Endothelial cell of umbilical vein (primary cell): ENCODE data around the gene CPA1. TPM values are rescaled to one million over a fixed set of nuclear protein-coding genes. Genes with fewer than 3 reads are reported as not detected.

Source experiments
- BruUV-seq: library from RNA; stranded (reverse); fragments of 400-500 nt; replicated peaks from 2 replicates; lab custom pipeline; 2021; lab: Mats Ljungman, UMichigan
- CTCF ChIA-PET: fragments of 300-600, 350-600 bp; sonication (Branson Sonifier 250); formaldehyde crosslinking; loops from one replicate; lab custom pipeline; 2021; ENCODE audit warnings: antibody characterized with exemption, inconsistent platforms; lab: Charles Lee
- POLR2A ChIA-PET: fragments of 300-600, 350-600 bp; sonication (Branson Sonifier 250); formaldehyde crosslinking; loops from one replicate; lab custom pipeline; 2021; ENCODE audit warnings: antibody characterized with exemption, inconsistent platforms; lab: Charles Lee
- DNase-seq: peaks from one replicate; pipeline ENCODE4 v3.0.0-alpha.2; 2011; ENCODE audit warnings: low read depth, low spot score
- FAIRE-seq: peaks from 2 replicates; lab custom pipeline; 2011; peaks lifted over from hg19 to GRCh38; lab: Jason Lieb, UNC
- H2AFZ ChIP-seq: 2 replicates; pipeline ENCODE4 v1.6.0; 2012; ENCODE audit warnings: low read depth, low read length, control low read depth, inconsistent platforms
- H3K27ac ChIP-seq: 2 replicates; pipeline ENCODE4 v1.5.1; 2011; ENCODE audit warnings: low read depth, mild to moderate bottlenecking, control low read depth, low read length, moderate library complexity; ENCODE audit not compliant: insufficient read depth
- H3K27me3 ChIP-seq, 2 experiments: 2 replicates each; pipeline versions ENCODE4 v1.6.0 to v1.6.1; 2011; ENCODE audit warnings: low read length in 2 of 2, mixed read lengths in 1 of 2; ENCODE audit not compliant: control insufficient read depth in 2 of 2, insufficient read depth in 2 of 2
- H3K36me3 ChIP-seq, 2 experiments: 2 replicates in 1 of 2; 3 replicates in 1 of 2; pipeline ENCODE4 v1.5.1; 2011; ENCODE audit warnings: low read length in 2 of 2, mild to moderate bottlenecking in 1 of 2, moderate library complexity in 1 of 2; ENCODE audit not compliant: control insufficient read depth in 2 of 2, insufficient read depth in 2 of 2; ENCODE audit errors: extremely low read depth in 1 of 2
- H3K4me1 ChIP-seq: 3 replicates; pipeline ENCODE4 v1.5.1; 2011; ENCODE audit warnings: mild to moderate bottlenecking, low read length; ENCODE audit not compliant: control insufficient read depth, insufficient read depth; ENCODE audit errors: extremely low read depth
- H3K4me2 ChIP-seq: 2 replicates; pipeline ENCODE4 v1.6.1; 2011; ENCODE audit warnings: low read length, control low read depth, mixed read lengths; ENCODE audit not compliant: insufficient read depth
- H3K4me3 ChIP-seq, 3 experiments: fragments of 200-600 bp in 1 of 3; sonication (generic), shearing (Covaris generic) in 1 of 3; replicated peaks in 1 of 3; 2 replicates each; pipeline ENCODE4 v1.5.1; 2011 to 2016; ENCODE audit warnings: control low read depth in 3 of 3, low read length in 3 of 3, mild to moderate bottlenecking in 2 of 3, inconsistent platforms in 1 of 3, low read depth in 1 of 3, moderate library complexity in 1 of 3; ENCODE audit not compliant: insufficient read depth in 1 of 3
- H3K79me2 ChIP-seq: 2 replicates; pipeline ENCODE4 v1.6.0; 2012; ENCODE audit warnings: low read length, inconsistent platforms; ENCODE audit not compliant: control insufficient read depth, insufficient read depth
- H3K9ac ChIP-seq: replicated peaks from 2 replicates; pipeline ENCODE3; 2011; ENCODE audit warnings: low read length, control low read depth; ENCODE audit not compliant: insufficient read depth; ENCODE audit errors: extremely low read depth
- H3K9me1 ChIP-seq: replicated peaks from 3 replicates; pipeline ENCODE4 v1.6.0; 2011; ENCODE audit warnings: mild to moderate bottlenecking, low read length; ENCODE audit not compliant: control insufficient read depth, insufficient read depth; ENCODE audit errors: extremely low read depth
- H3K9me3 ChIP-seq: replicated peaks from 2 replicates; pipeline ENCODE4 v1.5.1; 2012; ENCODE audit warnings: low read length, inconsistent platforms; ENCODE audit not compliant: control insufficient read depth, insufficient read depth
- H4K20me1 ChIP-seq: replicated peaks from 2 replicates; pipeline ENCODE3; 2011; ENCODE audit warnings: mild to moderate bottlenecking, low read length; ENCODE audit not compliant: control insufficient read depth, insufficient read depth; ENCODE audit errors: extremely low read depth
- FOS ChIP-seq: IDR thresholded peaks from 2 replicates; pipeline ENCODE4 v1.6.1; 2011; ENCODE audit warnings: mild to moderate bottlenecking, low read length, moderate library complexity, borderline replicate concordance; ENCODE audit not compliant: insufficient read depth
- GATA2 ChIP-seq: IDR thresholded peaks from 2 replicates; pipeline ENCODE4 v1.7.0; 2011; ENCODE audit warnings: low read depth, mild to moderate bottlenecking, moderate library complexity, mixed read lengths, low read length; ENCODE audit not compliant: insufficient read length, insufficient read depth
- JUN ChIP-seq: IDR thresholded peaks from 2 replicates; pipeline ENCODE4 v1.6.1; 2011; ENCODE audit warnings: borderline replicate concordance, low read depth; ENCODE audit not compliant: insufficient read length, insufficient read depth
- MYC ChIP-seq: IDR thresholded peaks from one replicate; pipeline ENCODE4 v1.6.1; 2011; ENCODE audit warnings: mild to moderate bottlenecking, low read depth, low read length
- POLR2AphosphoS5 ChIP-seq: IDR thresholded peaks from 2 replicates; pipeline ENCODE4 v1.6.1; 2012; ENCODE audit warnings: low read depth, mild to moderate bottlenecking, control low read depth, low read length, moderate library complexity; ENCODE audit not compliant: insufficient read depth
- dilution Hi-C: fragments of 300-500 bp; cut with MboI; formaldehyde crosslinking; loops from one replicate; pipeline ENCODE4 v1.15.0; 2019; ENCODE audit warnings: low sequenced_read_pairs; ENCODE audit not compliant: extremely low pct_ligation_motif_present
- intact Hi-C: fragments of 100-400 bp; cut with micrococcal nuclease; formaldehyde crosslinking; loops from one replicate; pipeline ENCODE4 v1.10.0; 2022
- polyA plus RNA-seq, 4 experiments: library from polyadenylated mRNA; depleted of rRNA in 3 of 4; stranded (reverse) in 3 of 4; unstranded in 1 of 4; fragments of >200 nt; gene quantifications; 2 replicates each; pipeline versions ENCODE4 v1.2.1 to v1.2.3, GENCODE V29; 2011 to 2012; ENCODE audit warnings: missing spikeins in 1 of 4
- total RNA-seq: library from RNA; stranded (reverse); gene quantifications from 2 replicates; pipeline ENCODE4 v1.2.3, GENCODE V29; 2021
- TF ChIP-seq, protein P1 (sequence below), 2 donors: IDR thresholded peaks; 1 replicate in 1 of 2; 2 replicates in 1 of 2; pipeline ENCODE4 v1.5.1; 2011; ENCODE audit warnings: low read length in 2 of 2, mild to moderate bottlenecking in 2 of 2, moderate library complexity in 2 of 2, control low read depth in 1 of 2, inconsistent platforms in 1 of 2, low read depth in 1 of 2; ENCODE audit not compliant: insufficient read depth in 1 of 2; ENCODE audit errors: extremely low read depth in 1 of 2

Gene CPA1
- total and polyA plus RNA-seq, 2 donors (not counting 3 experiments of a cell fraction or from before 2014, with no cell fraction given), result not detected

DNA sequence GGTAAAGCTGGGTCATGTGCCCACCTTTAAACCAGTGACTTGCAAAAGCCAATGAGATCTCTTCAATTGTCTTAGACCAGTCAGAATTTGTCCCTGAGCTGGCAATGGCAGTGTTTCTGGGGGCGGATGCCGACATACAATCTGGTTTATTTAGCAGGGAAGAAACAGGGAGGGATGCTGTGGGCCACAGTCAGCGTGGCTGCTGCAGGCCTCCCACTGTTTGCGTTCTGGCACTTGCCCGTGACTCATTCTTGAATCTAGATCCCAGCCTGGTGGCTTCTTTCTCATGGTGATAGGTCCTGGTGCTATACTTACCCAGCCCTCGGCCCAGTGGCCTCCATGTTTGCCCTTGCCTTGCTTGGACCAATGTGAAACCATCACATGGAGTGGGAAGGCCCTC lies 3.1 kb upstream of the CPA1 start:
- H3K4me2 ChIP-seq, result no peak overlapping the region
- no peak overlapping the region for H3K27ac ChIP-seq
- ChIA-PET POLR2A (no interaction called here), CTCF (no interaction called here)
- peaks cover 18% of the 10 kb centered on the region for H3K4me1 ChIP-seq
- no peak overlapping the region for H3K9ac ChIP-seq
- no peaks in the 10 kb centered on the region for H4K20me1 ChIP-seq
- H3K36me3 ChIP-seq, result no peaks in the 10 kb centered on the region
- DNase-seq (no peak), FAIRE-seq (no peak)
- intact Hi-C loops (no loop called here), dilution Hi-C loops (no loop called here)
- no peak overlapping the region for H2AFZ ChIP-seq
- no peaks in the 10 kb centered on the region for H3K27me3 ChIP-seq
- no peaks in the 10 kb centered on the region for H3K79me2 ChIP-seq
- H3K4me3 ChIP-seq, result no peak overlapping the region
- TF ChIP-seq POLR2AphosphoS5 (no peak), MYC (no peak), FOS (no peak), JUN (no peak)
- TF ChIP-seq, protein P1, sequence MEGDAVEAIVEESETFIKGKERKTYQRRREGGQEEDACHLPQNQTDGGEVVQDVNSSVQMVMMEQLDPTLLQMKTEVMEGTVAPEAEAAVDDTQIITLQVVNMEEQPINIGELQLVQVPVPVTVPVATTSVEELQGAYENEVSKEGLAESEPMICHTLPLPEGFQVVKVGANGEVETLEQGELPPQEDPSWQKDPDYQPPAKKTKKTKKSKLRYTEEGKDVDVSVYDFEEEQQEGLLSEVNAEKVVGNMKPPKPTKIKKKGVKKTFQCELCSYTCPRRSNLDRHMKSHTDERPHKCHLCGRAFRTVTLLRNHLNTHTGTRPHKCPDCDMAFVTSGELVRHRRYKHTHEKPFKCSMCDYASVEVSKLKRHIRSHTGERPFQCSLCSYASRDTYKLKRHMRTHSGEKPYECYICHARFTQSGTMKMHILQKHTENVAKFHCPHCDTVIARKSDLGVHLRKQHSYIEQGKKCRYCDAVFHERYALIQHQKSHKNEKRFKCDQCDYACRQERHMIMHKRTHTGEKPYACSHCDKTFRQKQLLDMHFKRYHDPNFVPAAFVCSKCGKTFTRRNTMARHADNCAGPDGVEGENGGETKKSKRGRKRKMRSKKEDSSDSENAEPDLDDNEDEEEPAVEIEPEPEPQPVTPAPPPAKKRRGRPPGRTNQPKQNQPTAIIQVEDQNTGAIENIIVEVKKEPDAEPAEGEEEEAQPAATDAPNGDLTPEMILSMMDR (IDR thresholded peaks at IDR 0.05; ENCODE audit: extremely low read depth in 1 of 2, insufficient read depth in 1 of 2, low read depth in 1 of 2, low read length in 2 of 2), result no peak
- H3K9me3 ChIP-seq, result no peaks in the 10 kb centered on the region
- BruUV-seq, result no TSS peak
- no peaks in the 10 kb centered on the region for H3K9me1 ChIP-seq

DNA sequence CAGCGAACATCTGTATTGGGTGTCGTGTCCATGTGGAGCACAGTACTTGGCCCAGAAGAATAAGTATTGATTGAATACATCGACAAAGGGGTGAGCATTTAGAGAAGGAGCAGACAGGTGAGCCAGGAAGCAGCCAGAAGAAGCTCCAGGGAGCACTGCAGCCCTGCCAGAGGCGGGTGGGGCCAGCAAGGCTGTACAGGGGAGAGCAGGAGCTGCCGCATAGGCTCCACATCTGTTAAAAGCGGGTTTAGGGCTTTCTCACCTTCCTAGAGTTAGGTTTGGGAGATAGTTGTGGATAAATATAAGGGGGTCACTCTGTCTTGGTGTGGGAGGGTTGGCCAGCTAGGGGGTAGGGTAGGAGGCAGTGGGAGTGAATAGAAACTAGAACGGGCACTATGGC lies 1.3 kb upstream of the CPA1 start:
- H3K4me2 ChIP-seq, result no peak overlapping the region
- no peak overlapping the region for H2AFZ ChIP-seq
- H3K4me3 ChIP-seq, result no peak overlapping the region
- dilution Hi-C loops (no loop called here), intact Hi-C loops (no loop called here)
- H3K9me1 ChIP-seq, result no peaks in the 10 kb centered on the region
- TF ChIP-seq FOS, result no peak
- TF ChIP-seq GATA2, result no peak
- FAIRE-seq (no peak), DNase-seq (no peak)
- peaks cover 2% of the 10 kb centered on the region for H3K4me1 ChIP-seq
- no peaks in the 10 kb centered on the region for H3K36me3 ChIP-seq
- H3K9ac ChIP-seq, result no peak overlapping the region
- ChIA-PET CTCF (no interaction called here), POLR2A (no interaction called here)
- no peaks in the 10 kb centered on the region for H4K20me1 ChIP-seq
- H3K79me2 ChIP-seq, result no peaks in the 10 kb centered on the region
- H3K9me3 ChIP-seq, result no peaks in the 10 kb centered on the region
- BruUV-seq, result no TSS peak
- H3K27me3 ChIP-seq, result no peaks in the 10 kb centered on the region
- H3K27ac ChIP-seq, result no peak overlapping the region
